ENCODE results near the gene PHLPP1. TPM values are rescaled to one million over a fixed set of nuclear protein-coding genes. Genes with fewer than 3 reads are reported as not detected.

Gene PHLPP1
- total and polyA plus RNA-seq, 8 donors: 2.1 to 77.0 (median 12.5) TPM

DNA sequence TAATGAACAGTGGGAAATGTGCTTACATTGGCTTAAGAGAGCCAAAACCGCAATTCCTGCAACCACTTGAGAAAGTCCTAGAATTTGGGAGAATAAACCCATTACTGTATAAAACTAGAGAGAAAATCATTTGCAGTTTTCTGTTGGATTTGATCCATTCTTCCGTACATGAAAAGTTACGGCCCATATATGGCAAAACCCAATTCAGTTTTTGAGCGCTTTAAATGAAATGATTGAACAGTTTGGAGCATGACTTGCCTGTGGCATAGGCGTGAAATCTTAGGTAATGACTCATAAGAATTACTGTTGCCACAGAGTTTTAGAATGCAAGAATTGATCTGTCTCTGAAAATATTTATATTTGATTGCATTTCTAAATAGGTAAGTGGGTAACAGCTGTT lies 52.0 kb downstream of the PHLPP1 start:
- no peaks in the 10 kb centered on the region for H3K9me3 ChIP-seq
- H3K4me1 ChIP-seq: peaks cover 0 to 15% (median 5%) of the 10 kb centered on the region in 4 donors
- intact Hi-C loops (cut with DNase I; ENCODE audit: low total_unique reads): no loop called here
- TF ChIP-seq POLR2A (IDR thresholded peaks at IDR 0.05): no peak
- no peak for TF ChIP-seq EP300 (IDR thresholded peaks at IDR 0.05)
- TF ChIP-seq POLR2AphosphoS5 (IDR thresholded peaks at IDR 0.05): no peak
- TF ChIP-seq, protein P1, sequence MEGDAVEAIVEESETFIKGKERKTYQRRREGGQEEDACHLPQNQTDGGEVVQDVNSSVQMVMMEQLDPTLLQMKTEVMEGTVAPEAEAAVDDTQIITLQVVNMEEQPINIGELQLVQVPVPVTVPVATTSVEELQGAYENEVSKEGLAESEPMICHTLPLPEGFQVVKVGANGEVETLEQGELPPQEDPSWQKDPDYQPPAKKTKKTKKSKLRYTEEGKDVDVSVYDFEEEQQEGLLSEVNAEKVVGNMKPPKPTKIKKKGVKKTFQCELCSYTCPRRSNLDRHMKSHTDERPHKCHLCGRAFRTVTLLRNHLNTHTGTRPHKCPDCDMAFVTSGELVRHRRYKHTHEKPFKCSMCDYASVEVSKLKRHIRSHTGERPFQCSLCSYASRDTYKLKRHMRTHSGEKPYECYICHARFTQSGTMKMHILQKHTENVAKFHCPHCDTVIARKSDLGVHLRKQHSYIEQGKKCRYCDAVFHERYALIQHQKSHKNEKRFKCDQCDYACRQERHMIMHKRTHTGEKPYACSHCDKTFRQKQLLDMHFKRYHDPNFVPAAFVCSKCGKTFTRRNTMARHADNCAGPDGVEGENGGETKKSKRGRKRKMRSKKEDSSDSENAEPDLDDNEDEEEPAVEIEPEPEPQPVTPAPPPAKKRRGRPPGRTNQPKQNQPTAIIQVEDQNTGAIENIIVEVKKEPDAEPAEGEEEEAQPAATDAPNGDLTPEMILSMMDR (IDR thresholded peaks at IDR 0.05): no peak
- no peaks in the 10 kb centered on the region for H3K36me3 ChIP-seq
- no peaks in the 10 kb centered on the region for H3K27me3 ChIP-seq
- 81 to 94% (median 84%) methylated on average over 5 of the region's 5 CpGs for WGBS, 5 donors
- no peak overlapping the region for H3K4me3 ChIP-seq
- no peak for DNase-seq
- H3K27ac ChIP-seq: no peak overlapping the region

- no peak for DNase-seq
- TF ChIP-seq EP300 (IDR thresholded peaks at IDR 0.05) (no peak), POLR2AphosphoS5 (IDR thresholded peaks at IDR 0.05) (no peak), POLR2A (IDR thresholded peaks at IDR 0.05) (no peak)
- TF ChIP-seq, protein P1 (IDR thresholded peaks at IDR 0.05): no peak
- Histone ChIP-seq H3K27ac (no peak overlapping the region), H3K4me3 (no peak overlapping the region), H3K36me3 (no peaks in the 10 kb centered on the region), H3K27me3 (no peaks in the 10 kb centered on the region), H3K9me3 (no peaks in the 10 kb centered on the region), H3K4me1 (peaks cover 0 to 20% (median 5%) of the 10 kb centered on the region in 4 donors)
- WGBS, 5 donors: 48 to 63% (median 51%) methylated on average over 3 of the region's 3 CpGs
- intact Hi-C loops (cut with DNase I; ENCODE audit: low total_unique reads): no loop called here
Observed at GRCh38 chr18:62767836-62768557, 52.7 kb downstream of the PHLPP1 start.

DNA sequence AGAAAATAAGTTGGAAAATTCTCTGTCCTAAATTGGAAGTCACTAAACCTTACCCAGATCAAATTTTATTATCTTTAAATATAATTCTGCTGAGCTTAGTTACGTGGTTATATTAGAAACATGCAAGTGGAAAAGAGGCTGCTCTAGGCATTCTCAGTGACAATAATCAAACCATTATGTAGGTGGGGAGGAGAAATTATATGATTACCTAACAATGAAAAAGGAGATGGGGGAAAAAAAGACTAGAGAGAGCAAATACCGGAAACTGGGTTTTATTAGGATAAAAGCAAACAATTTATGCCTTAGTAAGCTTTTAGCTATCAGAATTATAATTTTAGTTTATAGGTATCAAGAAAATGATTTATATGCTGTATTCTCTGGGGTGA lies 53.2 kb downstream of the PHLPP1 start:
- Histone ChIP-seq H3K27ac (no peak overlapping the region), H3K4me3 (no peak overlapping the region), H3K27me3 (no peaks in the 10 kb centered on the region), H3K4me1 (peaks cover 0 to 20% (median 7%) of the 10 kb centered on the region in 4 donors), H3K9me3 (no peaks in the 10 kb centered on the region), H3K36me3 (no peaks in the 10 kb centered on the region)
- TF ChIP-seq POLR2A (IDR thresholded peaks at IDR 0.05) (no peak), EP300 (IDR thresholded peaks at IDR 0.05) (no peak), POLR2AphosphoS5 (IDR thresholded peaks at IDR 0.05) (no peak)
- TF ChIP-seq, protein P1 (IDR thresholded peaks at IDR 0.05): no peak
- WGBS, 5 donors: 76 to 88% (median 79%) methylated on average over 2 of the region's 2 CpGs
- intact Hi-C loops (cut with DNase I; ENCODE audit: low total_unique reads): no loop called here
- DNase-seq: no peak

DNA sequence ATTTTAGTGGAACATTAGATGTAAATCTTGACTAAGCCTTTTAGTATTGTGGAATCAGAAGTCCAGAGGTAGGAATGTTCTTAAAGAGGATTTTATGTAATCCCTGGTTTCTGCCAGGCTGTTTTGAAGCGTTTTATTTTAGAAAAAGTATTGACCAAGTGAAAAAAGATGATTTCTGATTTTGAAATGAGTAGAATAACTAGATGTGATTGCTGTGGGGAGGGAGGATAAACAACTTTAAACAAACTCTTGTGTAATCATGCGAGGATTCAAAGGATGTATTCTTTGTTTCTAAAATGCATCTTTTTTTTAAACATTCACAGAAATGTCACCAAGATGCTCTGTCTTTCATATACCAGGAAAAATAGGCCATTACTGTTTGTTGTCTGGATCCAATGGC lies 53.9 kb downstream of the PHLPP1 start:
- Histone ChIP-seq H3K27me3 (no peaks in the 10 kb centered on the region), H3K27ac (no peak overlapping the region), H3K4me3 (no peak overlapping the region), H3K9me3 (no peaks in the 10 kb centered on the region), H3K36me3 (no peaks in the 10 kb centered on the region), H3K4me1 (peaks cover 0 to 20% (median 8%) of the 10 kb centered on the region in 4 donors)
- WGBS, 5 donors: 68 to 79% (median 77%) methylated on average over 2 of the region's 2 CpGs
- intact Hi-C loops (cut with DNase I; ENCODE audit: low total_unique reads): no loop called here
- DNase-seq: no peak
- TF ChIP-seq POLR2A (IDR thresholded peaks at IDR 0.05) (no peak), EP300 (IDR thresholded peaks at IDR 0.05) (no peak), POLR2AphosphoS5 (IDR thresholded peaks at IDR 0.05) (no peak)
- TF ChIP-seq, protein P1 (IDR thresholded peaks at IDR 0.05): no peak

Data from stomach (tissue), 9 donors.